Non-pigmented ciliary epithelial cell (primary cell): ENCODE results near the gene SLC26A5.
"Not testable (repeated sequence)": the region's sequence is repeated elsewhere in the genome, so short reads cannot be mapped to it uniquely, and the experiment has no call there.

ENCODE experiments used
- DNase-seq: peaks from one replicate; pipeline ENCODE4 v3.0.0-alpha.2; 2010; ENCODE audit warnings: low read depth

SLC26A5 gene

DNA sequence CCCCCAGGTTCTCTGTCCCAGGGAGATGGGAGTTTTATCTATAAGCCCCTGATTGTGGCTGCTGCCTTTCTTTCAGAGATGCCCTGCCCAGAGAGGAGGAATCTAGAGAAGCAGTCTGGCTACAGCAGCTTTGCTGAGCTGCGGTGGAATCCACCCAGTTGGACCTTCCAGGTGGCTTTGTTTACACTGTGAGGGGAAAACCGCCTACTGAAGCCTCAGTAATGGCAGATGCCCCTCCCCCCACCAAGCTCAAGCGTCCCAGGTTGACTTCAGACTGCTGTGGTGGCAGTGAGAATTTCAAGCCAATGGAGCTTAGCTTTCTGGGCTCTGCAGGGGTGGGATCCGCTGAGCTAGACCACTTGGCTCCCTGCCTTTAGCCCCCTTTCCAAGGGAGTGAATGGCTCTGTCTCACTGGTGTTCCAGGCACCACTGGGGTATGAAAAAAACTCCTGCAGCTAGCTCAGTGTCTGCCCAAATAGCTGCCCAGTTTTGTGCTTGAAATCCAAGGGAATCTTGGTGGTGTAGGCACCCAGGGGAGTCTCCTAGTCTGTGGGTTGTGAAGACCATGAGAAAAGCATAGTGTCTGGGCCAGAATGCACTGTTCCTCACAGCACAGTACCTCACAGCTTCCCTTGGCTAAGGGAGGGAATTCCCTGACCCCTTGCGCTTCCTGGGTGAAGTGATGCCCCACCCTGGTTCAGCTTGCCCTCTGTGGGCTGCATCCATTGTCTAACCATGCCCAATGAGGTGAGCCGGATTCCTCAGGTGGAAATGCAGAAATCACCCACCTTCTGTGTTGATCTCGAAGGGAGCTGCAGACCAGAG is 40.0 kb downstream of the SLC26A5 start:
- DNase-seq, result not testable (repeated sequence)

- not testable (repeated sequence) for DNase-seq
Observed at GRCh38 chr7:103399687-103400086, 46.3 kb downstream of the SLC26A5 start.

DNA sequence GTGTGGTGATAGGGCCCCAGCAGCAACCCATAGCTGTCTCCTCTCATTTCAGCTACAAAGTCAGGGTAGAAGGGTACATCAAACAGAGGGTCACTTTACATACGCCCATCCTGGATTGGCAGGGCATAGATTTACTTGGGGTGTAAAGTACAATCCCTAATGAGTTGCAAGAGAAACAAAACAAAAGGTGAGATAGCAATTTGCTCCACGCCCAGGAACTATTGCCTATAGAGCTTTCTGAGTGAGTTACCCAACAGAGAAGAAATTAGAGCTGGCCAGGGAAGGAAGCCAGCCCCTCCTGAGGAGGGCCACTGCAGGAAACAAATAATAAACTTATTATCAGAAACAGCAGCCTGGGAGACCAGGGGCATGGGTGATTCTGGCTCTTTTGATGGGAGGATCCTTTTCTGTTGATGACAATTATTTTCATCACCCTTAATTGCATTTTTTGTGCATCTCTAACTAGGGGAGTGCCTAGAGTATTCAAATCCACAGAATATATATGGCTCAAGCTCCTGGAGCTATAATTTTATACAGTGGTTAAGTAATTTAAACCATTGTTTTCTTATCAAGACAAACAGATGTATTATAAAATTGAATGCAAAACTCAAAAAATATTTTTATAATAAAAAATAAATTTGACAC is 47.4 kb downstream of the SLC26A5 start:
- DNase-seq, result no peak

- no peak for DNase-seq
Observed at GRCh38 chr7:103396471-103396870, 49.5 kb downstream of the SLC26A5 start.

DNA sequence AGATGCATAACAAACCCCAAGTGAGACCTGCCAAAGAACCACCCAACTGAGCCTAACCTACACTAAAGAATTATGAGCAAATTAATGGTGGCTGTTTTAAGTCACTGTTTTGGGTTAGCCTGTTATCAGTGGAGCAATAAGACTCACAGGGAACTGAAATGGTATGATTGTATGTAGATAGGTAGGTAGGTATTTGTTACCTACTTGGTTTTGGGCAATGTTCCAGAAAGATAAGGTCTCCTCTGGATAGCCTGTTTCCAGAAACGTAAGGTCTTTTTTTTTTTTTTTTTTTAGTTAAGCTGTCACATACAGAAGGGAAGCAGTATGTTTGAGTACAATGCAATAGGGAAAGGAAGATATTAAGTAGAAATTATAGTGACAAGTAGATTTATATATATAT is 50.9 kb downstream of the SLC26A5 start:
- DNase-seq, result no peak

DNA sequence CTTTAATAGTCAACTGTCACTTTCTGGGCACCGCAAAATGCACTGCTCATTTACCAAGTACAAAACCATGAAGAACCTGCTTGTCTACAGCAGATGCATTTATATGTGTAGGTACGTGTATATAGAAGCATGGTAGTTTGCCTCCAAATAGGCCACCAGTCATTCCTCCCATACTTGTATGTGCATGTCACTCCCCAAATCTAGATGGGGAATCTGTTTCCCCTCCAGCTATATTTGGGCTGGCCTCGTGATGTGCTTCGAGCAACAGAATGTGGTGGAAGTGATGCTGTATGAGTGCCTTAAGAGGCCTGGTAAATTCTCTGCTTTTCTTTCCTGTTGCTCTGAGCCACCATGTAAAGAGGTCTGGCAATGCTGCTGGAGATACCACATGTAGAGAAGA is 51.4 kb downstream of the SLC26A5 start:
- DNase-seq, result no peak

DNA sequence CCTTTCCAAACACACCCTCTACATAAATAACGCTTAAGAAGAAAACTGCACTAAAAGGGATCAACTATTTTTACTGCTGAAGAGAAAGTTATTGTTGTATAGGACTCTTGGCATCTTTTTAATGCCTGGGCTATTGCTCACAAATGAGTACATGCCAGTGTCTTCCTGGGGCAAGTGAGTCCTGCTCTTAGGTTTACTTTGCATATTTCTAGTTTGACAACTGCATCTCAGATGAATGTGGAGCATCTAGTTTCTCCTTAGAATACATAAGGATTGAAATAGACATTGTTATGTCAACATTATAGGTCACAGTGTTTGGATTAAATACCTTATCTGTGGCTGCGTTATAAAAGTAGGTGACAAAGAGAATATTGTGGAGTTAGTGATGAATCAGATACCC is 54.0 kb downstream of the SLC26A5 start:
- no peak for DNase-seq

GRCh38 chr7:103391150-103391549 is 54.9 kb downstream of the SLC26A5 start:
- DNase-seq, result no peak

GRCh38 chr7:103389263-103389662 is 56.7 kb downstream of the SLC26A5 start:
- no peak for DNase-seq

GRCh38 chr7:103388469-103389140 is 57.4 kb downstream of the SLC26A5 start:
- DNase-seq, result no peak

- DNase-seq, result no peak
Observed at GRCh38 chr7:103387242-103387641, 58.8 kb downstream of the SLC26A5 start.

DNA sequence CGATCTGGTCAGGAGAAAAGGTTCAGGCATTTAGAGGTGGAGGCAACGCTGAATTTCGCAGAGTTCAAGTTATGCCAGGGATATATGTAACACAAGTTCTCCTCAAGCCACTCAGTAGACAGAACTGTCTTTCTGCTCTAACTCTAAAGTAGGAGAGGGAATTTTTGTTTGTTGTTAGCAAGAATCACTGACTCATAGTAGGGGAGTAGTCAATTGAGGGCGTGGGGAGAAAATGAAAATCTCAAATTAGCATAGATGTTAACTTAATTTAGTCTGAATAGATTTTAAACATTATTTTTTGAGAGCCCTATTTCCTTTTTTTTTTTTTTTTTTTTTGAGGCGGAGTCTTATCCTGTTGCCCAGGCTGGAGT is 64.0 kb downstream of the SLC26A5 start:
- no peak for DNase-seq

DNA sequence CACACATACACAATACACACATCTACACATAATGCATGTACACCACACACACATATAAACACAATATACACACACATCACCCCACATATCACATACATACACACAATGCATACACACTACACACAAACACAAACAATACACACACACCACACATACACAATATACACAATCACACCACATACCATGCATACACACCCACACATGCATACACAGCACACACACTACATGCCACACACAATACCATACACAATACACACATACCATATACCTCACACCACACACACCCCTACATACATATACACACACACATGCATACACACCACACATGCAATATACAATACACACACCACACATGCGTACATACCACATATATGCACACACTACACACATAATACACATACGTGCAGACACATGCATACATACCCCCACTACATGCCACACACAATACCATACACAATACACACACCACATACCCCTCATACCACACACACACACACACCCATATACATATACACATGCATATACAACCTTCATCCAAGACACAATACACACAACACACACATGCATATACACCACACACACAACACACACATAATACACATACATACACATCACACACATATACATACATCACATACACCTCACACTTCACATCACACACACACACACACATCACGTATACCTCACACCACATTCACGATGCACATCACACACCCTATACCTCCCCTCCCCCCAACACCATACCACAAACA is 64.6 kb downstream of the SLC26A5 start:
- no peak for DNase-seq

- no peak for DNase-seq
Observed at GRCh38 chr7:103380395-103381191, 65.4 kb downstream of the SLC26A5 start.

DNA sequence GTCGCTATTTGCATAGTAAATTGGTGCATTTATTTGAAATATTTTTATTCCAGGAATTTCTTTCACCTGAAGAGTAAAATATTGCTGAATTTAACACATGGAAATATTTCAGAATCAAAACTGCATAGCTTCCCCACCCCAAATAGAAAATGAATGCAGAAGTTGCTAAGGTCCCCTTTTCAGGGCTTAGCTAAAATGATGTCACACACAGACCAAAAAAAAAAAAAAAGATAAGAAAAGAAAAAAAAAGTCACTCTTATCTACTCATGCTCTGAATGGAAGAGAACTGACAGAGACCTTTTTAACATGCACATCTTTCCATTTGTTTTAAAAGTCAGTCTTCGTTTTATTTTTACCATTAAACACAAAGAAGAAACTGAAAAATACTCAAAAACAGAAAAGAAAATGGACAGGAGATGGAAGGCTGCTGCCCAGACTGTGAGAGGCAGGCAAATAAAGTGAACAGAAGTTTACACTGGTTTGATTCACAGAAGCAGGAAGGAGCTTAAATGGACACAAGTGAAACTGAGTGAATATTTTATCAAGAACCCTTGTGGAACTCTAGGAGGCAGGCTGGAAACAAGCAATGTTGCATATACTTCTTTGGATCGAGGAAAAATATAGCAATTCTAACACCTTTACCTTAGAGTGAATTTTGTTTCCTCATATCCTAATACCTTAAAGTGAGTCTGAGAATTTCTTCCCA is 66.6 kb downstream of the SLC26A5 start:
- DNase-seq, result no peak

DNA sequence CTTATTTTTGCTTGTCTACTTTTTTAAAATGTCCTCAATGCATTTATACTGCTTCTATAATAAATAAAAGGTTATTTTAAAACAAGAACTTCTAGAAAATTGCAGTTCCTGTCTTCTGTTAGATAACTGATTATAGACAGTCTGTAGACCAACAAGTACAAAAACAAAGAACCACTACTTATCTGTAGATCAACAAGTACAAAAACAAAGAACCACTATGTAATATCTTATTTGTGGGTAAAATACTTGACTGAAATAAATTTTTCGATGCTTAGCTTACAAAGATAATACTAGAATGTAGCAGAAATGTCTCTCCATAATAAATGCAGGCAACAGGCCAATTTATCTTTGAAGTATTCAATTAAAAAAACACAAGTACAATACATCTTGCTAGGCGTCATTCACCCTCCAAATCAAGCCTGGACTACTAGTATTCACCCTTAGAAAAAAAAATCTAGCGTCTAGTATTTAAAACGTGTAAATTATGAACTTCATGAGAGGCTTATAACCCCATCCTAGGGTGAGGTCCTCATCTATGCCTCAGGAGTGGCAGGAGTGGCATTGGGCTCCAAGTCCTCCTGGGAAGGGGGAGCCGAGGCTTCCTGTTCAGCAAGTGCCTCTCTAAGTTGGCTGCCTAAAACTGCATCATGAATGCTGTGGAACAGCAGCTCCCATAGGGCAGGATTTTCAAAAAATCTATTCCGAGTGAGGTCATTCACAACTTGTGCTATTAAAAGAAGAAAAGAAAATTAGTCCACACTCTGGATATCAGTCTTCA is 72.0 kb downstream of the SLC26A5 start:
- no peak for DNase-seq

- DNase-seq, result no peak
Observed at GRCh38 chr7:103369432-103369831, 76.6 kb downstream of the SLC26A5 start.

GRCh38 chr7:103349805-103350204 is 96.2 kb downstream of the SLC26A5 start:
- no peak for DNase-seq

GRCh38 chr7:103348959-103349358 is 97.0 kb downstream of the SLC26A5 start:
- DNase-seq, result no peak

- no peak for DNase-seq
Observed at GRCh38 chr7:103348452-103348851, 97.6 kb downstream of the SLC26A5 start.
